SK-N-MC (cell line): ENCODE results near the gene IRGQ.
"Not testable (repeated sequence)": the region's sequence is repeated elsewhere in the genome, so short reads cannot be mapped to it uniquely, and the experiment has no call there.

Experiments used
- DNase-seq: peaks from one replicate; pipeline ENCODE4 v3.0.0-alpha.2; 2011; ENCODE audit warnings: low read depth, low spot score
- H3K27ac ChIP-seq: fragments of 200-600 bp; sonication (generic); 2 replicates; pipeline ENCODE4 v1.5.1; 2016; ENCODE audit warnings: mixed run types
- H3K36me3 ChIP-seq: fragments of 200-600 bp; sonication (generic); 2 replicates; pipeline ENCODE4 v1.6.1; 2017; ENCODE audit warnings: antibody characterized with exemption, low read length, mixed read lengths; ENCODE audit not compliant: insufficient read depth
- H3K4me3 ChIP-seq: fragments of 200-600 bp; sonication (generic); 2 replicates; pipeline ENCODE4 v1.5.1; 2016
- H3K9ac ChIP-seq: fragments of 200-600 bp; sonication (generic); 2 replicates; pipeline ENCODE4 v1.8.0; 2017; ENCODE audit warnings: mixed run types, mixed read lengths; ENCODE audit not compliant: insufficient read length
- H3K9me3 ChIP-seq: fragments of 200-600 bp; sonication (generic); 2 replicates; pipeline ENCODE4 v1.6.1; 2017; ENCODE audit warnings: low read depth, mild to moderate bottlenecking, antibody characterized with exemption, low read length, moderate library complexity, mixed read lengths
- EZH2 ChIP-seq: fragments of 200-600 bp; sonication (generic); IDR thresholded peaks from one replicate; pipeline ENCODE4 v1.6.1; 2017; ENCODE audit warnings: antibody characterized with exemption
- FOXP2 ChIP-seq: optimal IDR thresholded peaks from 2 replicates; pipeline ENCODE3; 2011; ENCODE audit warnings: mild to moderate bottlenecking, moderate library complexity; ENCODE audit not compliant: insufficient read depth; ENCODE audit errors: extremely low read length, control extremely low read depth
- POLR2AphosphoS5 ChIP-seq: IDR thresholded peaks from 2 replicates; pipeline ENCODE4 v1.6.1; 2012; ENCODE audit warnings: mild to moderate bottlenecking, low read depth, low read length, borderline replicate concordance

The IRGQ gene

DNA sequence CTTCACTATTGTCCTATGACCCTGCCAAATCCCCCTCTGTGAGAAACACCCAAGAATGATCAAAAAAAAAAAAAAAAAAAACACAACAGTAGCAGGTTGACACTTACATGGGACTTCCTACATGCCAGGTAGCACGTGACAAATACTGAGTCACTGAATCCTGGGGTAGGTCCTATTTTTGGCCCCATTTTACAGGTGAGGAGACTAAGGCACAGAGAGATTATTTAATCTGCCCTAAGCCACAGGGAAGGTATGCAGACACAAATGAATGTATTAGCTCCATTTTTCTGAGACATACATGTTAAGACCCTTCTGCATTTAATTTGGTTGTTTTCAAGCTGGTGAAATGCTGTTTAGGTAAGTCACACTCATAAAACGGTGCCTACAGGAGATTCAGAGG, 47.2 kb downstream of the IRGQ start:
- H3K4me3 ChIP-seq, result no peak overlapping the region

DNA sequence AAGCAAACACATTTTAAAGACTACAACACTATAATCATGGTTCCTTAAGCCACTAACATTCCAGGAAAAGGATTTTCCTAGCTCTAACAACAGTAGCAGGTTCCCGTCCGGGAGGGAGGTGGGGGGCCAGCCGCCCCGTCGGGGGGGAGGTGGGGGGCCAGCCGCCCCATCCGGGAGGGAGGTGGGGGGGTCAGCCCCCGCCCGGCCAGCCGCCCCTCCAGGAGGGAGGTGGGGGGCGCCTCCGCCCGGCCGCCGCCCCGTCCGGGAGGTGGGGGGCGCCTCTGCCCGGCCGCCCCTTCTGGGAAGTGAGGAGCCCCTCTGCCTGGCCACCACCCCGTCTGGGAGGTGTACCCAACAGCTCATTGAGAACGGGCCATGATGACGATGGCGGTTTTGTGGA, 48.0 kb downstream of the IRGQ start:
- not testable (repeated sequence) for H3K4me3 ChIP-seq, H3K27ac ChIP-seq, DNase-seq, H3K9me3 ChIP-seq, H3K9ac ChIP-seq
- H3K36me3 ChIP-seq, result peaks cover 31% of the 10 kb centered on the region; the same call in 1 of the 2 replicates

More for the DNA sequence above, 47.2 kb downstream of the IRGQ start:
- H3K27ac ChIP-seq, result no peak overlapping the region
- TF ChIP-seq POLR2AphosphoS5, result no peak
- no peak for TF ChIP-seq FOXP2
- TF ChIP-seq EZH2, result no peak
- H3K9ac ChIP-seq, result no peak overlapping the region
- peaks cover 24% of the 10 kb centered on the region; the same call in 1 of the 2 replicates for H3K36me3 ChIP-seq
- no peaks in the 10 kb centered on the region for H3K9me3 ChIP-seq
- no peak for DNase-seq

DNA sequence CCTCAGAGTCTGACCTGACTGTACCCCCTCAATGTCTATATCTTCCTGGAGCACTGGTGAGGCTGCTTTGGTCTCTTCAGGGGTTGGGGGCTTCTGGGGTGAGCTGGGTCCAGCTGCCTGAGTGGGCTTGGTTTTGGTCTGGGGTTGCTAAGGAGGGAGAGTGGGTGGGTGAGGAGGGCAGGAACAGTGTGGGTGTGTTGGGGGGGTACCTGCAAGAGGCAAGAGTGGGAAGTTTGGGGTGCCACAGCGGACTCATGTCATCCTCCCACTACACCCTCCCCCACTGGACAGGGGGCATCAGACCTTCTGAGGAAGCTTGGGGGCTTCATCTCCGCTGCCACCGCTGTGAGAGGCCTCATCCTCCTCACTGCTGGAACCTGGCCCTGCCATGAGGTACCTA, 49.4 kb downstream of the IRGQ start:
- TF ChIP-seq POLR2AphosphoS5, result no peak
- no peak for TF ChIP-seq EZH2
- Histone ChIP-seq H3K36me3 (peaks cover 32% of the 10 kb centered on the region; the same call in 1 of the 2 replicates), H3K27ac (no peak overlapping the region), H3K9ac (no peak overlapping the region), H3K4me3 (no peak overlapping the region), H3K9me3 (no peaks in the 10 kb centered on the region)
- DNase-seq, result no peak

DNA sequence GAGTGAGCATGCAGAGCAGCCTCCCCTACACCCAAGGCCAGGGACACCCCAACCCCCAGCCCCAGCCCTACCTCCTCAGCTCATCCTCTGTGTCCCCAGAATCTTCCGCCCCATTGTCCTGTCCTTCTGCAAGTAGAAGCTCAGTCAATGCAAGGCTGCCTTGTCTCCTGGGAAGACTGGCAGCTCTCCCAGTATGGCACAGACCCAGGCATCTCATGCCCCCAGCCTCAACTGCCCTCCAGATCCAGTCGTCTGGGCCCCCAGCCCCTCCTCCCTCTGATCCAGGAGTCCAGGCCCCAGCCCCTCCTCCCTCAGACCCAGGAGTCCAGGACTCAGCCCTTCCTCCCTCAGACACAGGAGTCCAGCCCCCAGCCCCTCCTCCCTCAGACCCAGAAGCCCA, 50.0 kb downstream of the IRGQ start:
- Histone ChIP-seq H3K4me3 (no peak overlapping the region), H3K9me3 (no peaks in the 10 kb centered on the region), H3K9ac (no peak overlapping the region), H3K36me3 (peaks cover 27% of the 10 kb centered on the region; the same call in 1 of the 2 replicates), H3K27ac (no peak overlapping the region)
- no peak for DNase-seq
- TF ChIP-seq EZH2 (no peak), POLR2AphosphoS5 (no peak), FOXP2 (no peak)

DNA sequence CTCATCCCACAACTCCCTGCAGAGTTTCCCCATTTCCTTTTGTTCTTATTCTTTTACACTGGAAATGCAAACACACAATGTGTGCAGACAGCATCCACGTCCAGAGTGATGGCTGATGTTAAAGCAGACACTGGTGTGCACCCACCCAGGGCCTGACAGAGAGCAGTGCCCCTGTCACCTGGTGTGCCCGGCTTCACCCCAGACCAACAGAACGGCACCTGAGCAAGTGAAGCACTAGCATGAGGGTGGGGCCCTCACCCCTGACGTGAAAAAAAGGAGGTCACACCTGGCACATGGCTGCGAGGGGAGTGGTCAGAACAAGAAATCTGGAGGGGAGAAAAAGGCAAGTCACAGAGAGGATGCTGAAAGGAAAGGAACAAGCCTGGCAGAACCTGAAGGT, 50.7 kb downstream of the IRGQ start:
- DNase-seq, result no peak
- no peak overlapping the region for H3K27ac ChIP-seq
- peaks cover 27% of the 10 kb centered on the region; the same call in 1 of the 2 replicates for H3K36me3 ChIP-seq
- H3K9me3 ChIP-seq, result no peaks in the 10 kb centered on the region
- no peak for TF ChIP-seq FOXP2
- TF ChIP-seq EZH2, result no peak
- no peak for TF ChIP-seq POLR2AphosphoS5
- H3K4me3 ChIP-seq, result no peak overlapping the region
- H3K9ac ChIP-seq, result no peak overlapping the region

DNA sequence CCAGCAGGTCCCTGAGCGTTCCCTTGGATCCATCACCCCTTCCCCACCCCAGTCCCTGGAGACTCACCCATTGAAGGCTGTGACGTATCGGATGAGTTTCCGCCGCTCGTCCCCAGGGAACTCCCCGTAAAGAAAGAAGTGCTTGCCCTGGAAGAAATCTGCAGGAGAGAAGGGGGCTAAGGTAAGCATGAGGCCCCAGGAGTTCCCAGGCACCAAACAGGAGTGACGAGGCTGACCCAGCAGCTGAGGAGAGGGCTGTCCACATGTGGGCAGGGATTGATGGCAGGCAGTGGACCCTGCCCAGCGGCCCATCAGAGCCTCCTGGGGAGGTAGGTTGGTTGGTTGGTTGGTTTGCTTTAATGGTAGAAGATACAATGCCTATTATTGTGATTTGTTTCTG, 51.9 kb downstream of the IRGQ start:
- no peak overlapping the region for H3K4me3 ChIP-seq
- peaks cover 30% of the 10 kb centered on the region for H3K36me3 ChIP-seq
- no peaks in the 10 kb centered on the region for H3K9me3 ChIP-seq
- TF ChIP-seq POLR2AphosphoS5, result no peak
- TF ChIP-seq EZH2, result no peak
- TF ChIP-seq FOXP2, result no peak
- no peak overlapping the region for H3K9ac ChIP-seq
- H3K27ac ChIP-seq, result no peak overlapping the region
- no peak for DNase-seq

DNA sequence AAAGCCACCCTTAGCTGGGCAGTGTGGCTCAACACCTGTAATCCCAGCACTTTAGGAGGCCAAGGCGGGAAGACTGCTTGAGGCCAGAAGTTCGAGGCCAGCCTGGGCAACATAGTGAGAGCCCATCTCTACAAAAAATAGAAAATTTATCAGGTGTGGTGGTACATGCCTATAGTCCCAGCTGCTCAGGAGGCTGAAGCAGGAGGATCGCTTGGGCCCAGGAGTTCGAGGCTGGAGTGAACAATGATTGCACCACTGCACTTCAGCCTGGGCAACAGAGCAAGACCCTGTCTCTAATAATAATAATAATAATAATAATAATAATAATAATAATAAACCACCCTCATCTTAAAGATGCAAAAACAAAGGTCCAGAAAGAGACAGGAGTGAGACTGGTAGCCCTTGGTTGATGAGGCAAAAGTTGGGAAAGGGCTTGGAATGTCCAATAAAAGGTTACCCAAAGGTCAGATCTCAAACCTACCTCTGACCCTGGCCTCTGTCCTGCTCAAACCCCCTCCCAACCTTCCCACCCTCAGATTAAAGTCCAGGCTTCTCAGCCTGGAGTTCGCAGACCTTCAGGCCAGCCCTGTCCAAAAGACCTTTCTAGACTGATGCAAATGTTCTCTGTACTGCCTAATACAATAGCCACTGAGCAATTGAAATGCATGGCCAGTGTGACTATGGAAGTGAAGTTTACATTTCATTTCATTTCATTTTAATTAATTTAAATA, 53.8 kb downstream of the IRGQ start:
- H3K27ac ChIP-seq, result no peak overlapping the region
- no peak for TF ChIP-seq FOXP2
- no peak for TF ChIP-seq EZH2
- TF ChIP-seq POLR2AphosphoS5, result no peak
- peaks cover 40% of the 10 kb centered on the region for H3K36me3 ChIP-seq
- DNase-seq, result no peak
- H3K9ac ChIP-seq, result no peak overlapping the region
- no peaks in the 10 kb centered on the region for H3K9me3 ChIP-seq
- H3K4me3 ChIP-seq, result no peak overlapping the region

DNA sequence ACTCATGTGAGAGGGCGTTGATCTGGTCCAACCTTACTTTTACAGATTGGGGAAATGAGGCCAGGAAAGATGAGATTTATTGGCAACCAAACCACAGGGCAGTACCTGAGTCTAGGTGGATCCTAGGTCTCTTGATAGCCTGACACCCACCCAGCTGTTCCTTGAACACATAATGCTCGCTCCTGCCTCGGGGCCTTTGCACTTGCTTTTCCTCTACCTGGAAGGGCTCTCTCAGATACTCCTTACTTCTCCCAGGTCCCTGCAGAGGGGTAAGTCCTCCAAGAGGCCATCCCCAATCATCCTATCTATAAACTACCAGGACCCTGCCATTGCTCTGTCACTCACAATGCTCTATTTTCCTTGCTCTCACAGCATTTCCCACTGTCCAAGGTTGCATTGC, 55.6 kb downstream of the IRGQ start:
- Histone ChIP-seq H3K9me3 (no peaks in the 10 kb centered on the region), H3K4me3 (no peak overlapping the region), H3K36me3 (peaks cover 40% of the 10 kb centered on the region), H3K9ac (no peak overlapping the region), H3K27ac (no peak overlapping the region)
- DNase-seq, result no peak
- no peak for TF ChIP-seq FOXP2
- TF ChIP-seq POLR2AphosphoS5, result no peak
- no peak for TF ChIP-seq EZH2

DNA sequence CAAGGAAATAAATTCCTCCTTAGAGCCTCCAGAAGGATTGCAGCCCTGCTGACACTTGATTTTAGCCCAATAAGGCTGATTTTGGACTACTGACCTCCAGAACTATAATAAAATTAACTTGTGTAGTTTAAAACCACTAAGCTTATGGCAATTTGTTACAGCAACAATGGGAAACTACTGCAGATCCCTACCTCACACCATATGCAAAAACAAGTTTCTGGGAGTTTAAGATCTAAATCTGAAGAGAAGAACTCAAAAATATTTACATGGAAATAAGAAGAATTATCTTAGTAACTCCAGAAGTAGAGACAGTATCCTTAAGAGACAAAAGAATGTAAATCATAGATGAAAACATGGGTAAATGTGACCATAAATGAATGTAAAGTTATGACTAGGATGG, 57.0 kb downstream of the IRGQ start:
- H3K27ac ChIP-seq, result no peak overlapping the region
- H3K9ac ChIP-seq, result no peak overlapping the region
- no peak for DNase-seq
- H3K4me3 ChIP-seq, result no peak overlapping the region
- no peak for TF ChIP-seq POLR2AphosphoS5
- TF ChIP-seq FOXP2, result no peak
- TF ChIP-seq EZH2, result no peak
- H3K36me3 ChIP-seq, result peaks cover 40% of the 10 kb centered on the region
- no peaks in the 10 kb centered on the region for H3K9me3 ChIP-seq
